ENCODE results near the gene MAEA. TPM values are rescaled to one million over a fixed set of nuclear protein-coding genes. Genes with fewer than 3 reads are reported as not detected.

The MAEA gene
- total RNA-seq, 1 donor from 2014 or later: 38.2 TPM

- H3K27ac Mint-ChIP-seq: no peak overlapping the region
- H4K20me1 ChIP-seq (ENCODE audit: low read depth): no peaks in the 10 kb centered on the region
- H3K27ac ChIP-seq: no peak overlapping the region
- H3K4me1 ChIP-seq: peaks cover 7% of the 10 kb centered on the region
- H3K4me3 ChIP-seq: no peak overlapping the region
- no peak for TF ChIP-seq EZH2phosphoT487 (IDR thresholded peaks at IDR 0.05)
- TF ChIP-seq EZH2 (IDR thresholded peaks at IDR 0.05): no peak
- no peak for TF ChIP-seq CTCF (IDR thresholded peaks at IDR 0.05)
- H2AFZ ChIP-seq (replicated peaks): no peak overlapping the region
- no peak for DNase-seq (ENCODE audit: low spot score)
- H3K36me3 Mint-ChIP-seq: peaks cover 26% of the 10 kb centered on the region
- no peak overlapping the region for H3K4me2 ChIP-seq
- no peak overlapping the region for H3K4me3 Mint-ChIP-seq
- H3K9ac ChIP-seq: no peak overlapping the region
- no peaks in the 10 kb centered on the region for H3F3A ChIP-seq (ENCODE audit: low read depth)
- no peaks in the 10 kb centered on the region for H3K79me2 ChIP-seq (ENCODE audit: low read depth)
- H3K27me3 ChIP-seq: no peaks in the 10 kb centered on the region
- no peaks in the 10 kb centered on the region for H3K9me3 Mint-ChIP-seq
- no peaks in the 10 kb centered on the region for H3K36me3 ChIP-seq
- peaks cover 11% of the 10 kb centered on the region for H3K4me1 Mint-ChIP-seq
- H3K27me3 Mint-ChIP-seq (ENCODE audit: insufficient read depth, low read depth): peaks cover 7% of the 10 kb centered on the region
- H3K9me3 ChIP-seq (ENCODE audit: low read depth): no peaks in the 10 kb centered on the region
These were observed 84.4 kb downstream of the MAEA start for GRCh38 chr4:1373892-1374705.

DNA sequence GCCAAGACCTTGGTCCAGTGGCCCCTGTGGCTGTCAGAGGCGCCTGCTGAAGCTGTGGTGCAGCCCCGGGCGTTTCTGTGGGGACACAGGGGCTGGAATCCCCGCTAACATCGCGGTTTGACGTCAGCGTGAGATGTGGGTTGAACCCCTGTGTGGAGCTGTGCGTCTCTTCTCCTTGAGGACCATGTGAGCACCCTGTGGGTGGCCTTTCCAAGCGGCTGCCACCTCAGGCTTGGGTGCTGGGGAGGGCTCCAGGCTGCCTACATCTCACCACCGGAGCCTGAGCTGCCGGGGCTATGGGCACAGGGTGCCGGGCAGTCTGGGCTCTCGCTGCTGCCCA lies 85.0 kb downstream of the MAEA start:
- Histone ChIP-seq H3F3A (ENCODE audit: low read depth) (no peaks in the 10 kb centered on the region), H3K9ac (no peak overlapping the region), H3K36me3 (no peaks in the 10 kb centered on the region), H3K79me2 (ENCODE audit: low read depth) (no peaks in the 10 kb centered on the region), H4K20me1 (ENCODE audit: low read depth) (no peaks in the 10 kb centered on the region), H3K4me1 (peaks cover under 1% of the 10 kb centered on the region), H3K27ac (no peak overlapping the region), H3K27me3 (no peaks in the 10 kb centered on the region), H2AFZ (replicated peaks) (no peak overlapping the region), H3K4me2 (no peak overlapping the region), H3K4me3 (no peak overlapping the region), H3K9me3 (ENCODE audit: low read depth) (no peaks in the 10 kb centered on the region)
- Mint-ChIP-seq H3K27me3 (ENCODE audit: insufficient read depth, low read depth) (peaks cover 3% of the 10 kb centered on the region), H3K4me1 (peaks cover 6% of the 10 kb centered on the region), H3K27ac (no peak overlapping the region), H3K9me3 (no peaks in the 10 kb centered on the region), H3K4me3 (no peak overlapping the region), H3K36me3 (peaks cover 26% of the 10 kb centered on the region)
- no peak for TF ChIP-seq EZH2phosphoT487 (IDR thresholded peaks at IDR 0.05)
- no peak for TF ChIP-seq EZH2 (IDR thresholded peaks at IDR 0.05)
- TF ChIP-seq CTCF (IDR thresholded peaks at IDR 0.05): no peak
- no peak for DNase-seq (ENCODE audit: low spot score)

DNA sequence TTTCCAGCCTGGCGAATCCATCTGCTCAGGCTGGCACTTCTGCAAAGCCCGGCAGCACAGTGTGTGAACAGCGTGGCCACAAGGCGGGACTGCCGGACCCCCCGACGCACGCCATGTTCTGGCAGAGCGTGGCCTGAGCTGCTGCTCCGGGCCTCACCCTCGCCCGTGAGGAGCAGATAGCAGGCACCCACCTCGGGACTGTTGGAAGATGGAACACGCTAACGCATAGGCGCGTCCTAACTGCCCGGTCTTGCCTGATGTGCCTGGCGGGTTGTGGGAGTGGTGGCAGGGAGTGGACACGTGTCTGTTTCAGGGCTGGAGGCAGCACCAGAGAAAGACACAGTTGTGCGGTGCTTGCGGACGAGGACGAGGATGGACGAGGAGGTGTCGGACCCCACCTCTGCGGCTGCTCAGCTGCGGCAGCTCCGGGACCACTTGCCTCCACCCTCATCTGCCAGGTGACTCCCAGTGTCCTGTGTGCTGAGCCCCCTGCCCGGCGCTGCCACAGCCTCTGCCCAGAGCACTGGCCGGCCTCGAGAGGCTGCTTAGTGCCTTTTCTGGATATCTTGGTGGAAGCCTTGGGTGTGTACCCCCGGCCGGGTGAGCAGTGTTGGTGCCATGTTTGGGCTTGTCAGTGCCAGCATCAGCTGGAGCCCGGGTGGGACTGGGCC lies 85.5 kb downstream of the MAEA start:
- Mint-ChIP-seq H3K4me1 (peaks cover 2% of the 10 kb centered on the region), H3K4me3 (no peak overlapping the region), H3K27me3 (ENCODE audit: insufficient read depth, low read depth) (no peaks in the 10 kb centered on the region), H3K9me3 (no peaks in the 10 kb centered on the region), H3K36me3 (peaks cover 26% of the 10 kb centered on the region), H3K27ac (no peak overlapping the region)
- Histone ChIP-seq H3K27ac (no peak overlapping the region), H3K9ac (no peak overlapping the region), H4K20me1 (ENCODE audit: low read depth) (no peaks in the 10 kb centered on the region), H3K4me1 (no peaks in the 10 kb centered on the region), H3K4me3 (no peak overlapping the region), H3K79me2 (ENCODE audit: low read depth) (no peaks in the 10 kb centered on the region), H3K27me3 (no peaks in the 10 kb centered on the region), H3F3A (ENCODE audit: low read depth) (no peaks in the 10 kb centered on the region), H2AFZ (replicated peaks) (no peak overlapping the region), H3K36me3 (no peaks in the 10 kb centered on the region), H3K9me3 (ENCODE audit: low read depth) (no peaks in the 10 kb centered on the region), H3K4me2 (no peak overlapping the region)
- TF ChIP-seq CTCF (IDR thresholded peaks at IDR 0.05) (no peak), EZH2 (IDR thresholded peaks at IDR 0.05) (no peak), EZH2phosphoT487 (IDR thresholded peaks at IDR 0.05) (no peak)
- no peak for DNase-seq (ENCODE audit: low spot score)
